CD4-positive, alpha-beta T cell treated with Interleukin-4 for 4 hours (primary cell): ENCODE results near the gene TMEM130.

Source experiments
- DNase-seq: peaks from one replicate; pipeline ENCODE4 v3.0.0-alpha.2; 2020

The TMEM130 gene

GRCh38 chr7:98840722-98841121 lies 29.1 kb downstream of the TMEM130 start:
- no peak for DNase-seq

GRCh38 chr7:98840096-98840495 lies 29.7 kb downstream of the TMEM130 start:
- no peak for DNase-seq

GRCh38 chr7:98837630-98837972 lies 32.2 kb downstream of the TMEM130 start:
- no peak for DNase-seq

DNA sequence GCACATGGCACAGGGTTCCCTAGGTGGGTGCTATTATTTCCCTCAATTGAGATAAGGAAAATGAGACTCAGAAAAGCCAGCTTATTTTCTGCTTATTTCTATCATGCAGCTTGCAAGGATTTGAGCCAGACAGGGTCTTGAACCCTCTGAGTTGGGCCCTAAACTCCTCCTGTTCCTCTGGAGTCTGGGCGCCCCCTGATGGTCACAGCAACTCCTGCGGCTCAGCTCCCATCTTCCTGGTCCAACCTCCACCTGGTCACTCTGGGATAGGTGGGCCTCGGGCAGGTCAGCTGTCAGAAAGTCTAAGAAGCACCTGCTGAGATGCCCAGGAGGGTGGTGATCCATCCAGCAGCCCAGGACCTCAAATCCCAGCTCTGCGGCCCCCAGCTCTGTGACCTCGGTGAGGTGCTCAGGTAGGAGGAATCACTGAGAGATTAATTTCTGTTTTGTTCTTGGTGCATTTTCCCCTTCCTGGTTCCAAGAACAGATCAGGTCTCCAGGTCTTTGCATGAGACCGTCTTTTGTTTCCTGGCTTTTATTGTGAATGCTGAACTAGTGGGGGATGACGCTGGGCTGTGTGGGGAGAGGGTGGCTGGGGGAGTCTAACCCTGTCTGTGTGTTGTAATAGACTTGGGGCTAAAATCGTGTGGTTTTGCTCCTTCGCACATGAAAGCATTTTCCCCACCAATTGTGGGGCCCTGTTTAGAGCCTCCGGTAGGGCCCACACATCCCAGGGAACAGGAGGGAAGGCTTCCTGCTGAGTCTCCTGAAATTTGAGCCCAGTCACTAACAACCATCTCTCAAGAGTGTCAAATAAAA lies 32.8 kb downstream of the TMEM130 start:
- DNase-seq: no peak

DNA sequence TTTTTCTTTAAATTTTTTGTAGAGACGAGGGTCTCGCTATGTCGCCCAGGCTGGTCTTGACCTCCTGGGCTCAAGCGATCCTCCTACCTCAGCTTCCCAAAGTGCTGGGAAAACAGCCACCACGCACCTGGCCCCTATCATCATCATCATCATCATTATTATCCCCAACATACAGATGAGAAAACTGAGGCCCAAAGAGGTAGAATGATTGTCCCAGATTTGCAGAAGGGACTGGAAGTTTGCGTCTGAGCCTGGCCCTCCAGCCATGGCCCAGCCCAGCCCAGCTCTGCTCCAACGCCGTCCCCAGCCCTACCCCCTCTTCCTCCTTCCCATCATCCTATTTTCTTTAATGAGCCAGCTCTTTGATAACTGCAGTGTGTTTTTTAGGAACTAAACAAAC lies 34.9 kb downstream of the TMEM130 start:
- no peak for DNase-seq

- no peak for DNase-seq
Measured at GRCh38 chr7:98833022-98833421, 36.8 kb downstream of the TMEM130 start.

- peak; percentile 17 for DNase-seq
Measured at GRCh38 chr7:98831641-98832221, 38.1 kb downstream of the TMEM130 start.

- DNase-seq: no peak
Measured at GRCh38 chr7:98830972-98831548, 38.8 kb downstream of the TMEM130 start.

- no peak for DNase-seq
Measured at GRCh38 chr7:98828368-98828767, 41.4 kb downstream of the TMEM130 start.

DNA sequence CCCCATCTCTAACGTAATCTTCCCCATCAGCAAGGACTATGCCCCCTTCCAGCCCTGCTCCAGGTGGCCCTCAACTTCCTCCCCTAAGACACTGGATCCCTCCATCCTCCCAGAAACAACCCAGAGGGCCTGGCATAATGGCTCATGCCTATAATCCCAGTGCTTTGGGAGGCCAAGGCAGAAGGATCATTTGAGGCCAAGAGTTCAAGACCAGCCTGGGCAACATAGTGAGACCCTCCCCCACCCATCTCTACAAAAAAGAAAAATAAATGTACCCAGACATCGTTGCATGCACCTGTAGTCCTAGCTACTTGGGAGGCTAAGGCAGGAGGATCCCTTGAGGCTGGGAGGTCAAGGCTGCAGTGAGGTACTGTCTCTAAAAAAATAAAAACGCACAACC lies 42.6 kb downstream of the TMEM130 start:
- DNase-seq: no peak

DNA sequence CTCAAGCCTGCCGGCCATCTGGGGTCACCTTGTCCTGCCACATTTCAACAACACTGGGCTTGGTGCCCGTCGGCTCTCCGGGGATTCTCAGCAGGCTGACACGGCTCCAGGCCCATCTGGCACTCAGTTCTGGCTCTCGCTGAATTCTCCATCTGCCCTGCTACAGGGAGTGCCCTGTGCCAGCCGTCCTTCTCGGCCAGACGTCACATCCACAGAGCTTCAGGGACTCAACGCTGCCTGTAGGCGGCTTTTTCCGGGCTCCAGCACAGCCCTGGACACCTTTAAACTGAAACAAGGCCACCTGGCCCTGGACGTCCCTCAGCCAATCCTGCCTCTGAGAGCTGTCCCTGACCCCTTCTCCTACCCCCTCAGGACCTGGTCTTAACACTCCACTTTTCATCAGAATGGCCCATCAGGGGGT lies 43.0 kb downstream of the TMEM130 start:
- DNase-seq: no peak

- no peak for DNase-seq
Measured at GRCh38 chr7:98826387-98826786, 43.4 kb downstream of the TMEM130 start.

GRCh38 chr7:98823226-98823625 lies 46.6 kb downstream of the TMEM130 start:
- no peak for DNase-seq

GRCh38 chr7:98821348-98821747 lies 48.5 kb downstream of the TMEM130 start:
- no peak for DNase-seq

DNA sequence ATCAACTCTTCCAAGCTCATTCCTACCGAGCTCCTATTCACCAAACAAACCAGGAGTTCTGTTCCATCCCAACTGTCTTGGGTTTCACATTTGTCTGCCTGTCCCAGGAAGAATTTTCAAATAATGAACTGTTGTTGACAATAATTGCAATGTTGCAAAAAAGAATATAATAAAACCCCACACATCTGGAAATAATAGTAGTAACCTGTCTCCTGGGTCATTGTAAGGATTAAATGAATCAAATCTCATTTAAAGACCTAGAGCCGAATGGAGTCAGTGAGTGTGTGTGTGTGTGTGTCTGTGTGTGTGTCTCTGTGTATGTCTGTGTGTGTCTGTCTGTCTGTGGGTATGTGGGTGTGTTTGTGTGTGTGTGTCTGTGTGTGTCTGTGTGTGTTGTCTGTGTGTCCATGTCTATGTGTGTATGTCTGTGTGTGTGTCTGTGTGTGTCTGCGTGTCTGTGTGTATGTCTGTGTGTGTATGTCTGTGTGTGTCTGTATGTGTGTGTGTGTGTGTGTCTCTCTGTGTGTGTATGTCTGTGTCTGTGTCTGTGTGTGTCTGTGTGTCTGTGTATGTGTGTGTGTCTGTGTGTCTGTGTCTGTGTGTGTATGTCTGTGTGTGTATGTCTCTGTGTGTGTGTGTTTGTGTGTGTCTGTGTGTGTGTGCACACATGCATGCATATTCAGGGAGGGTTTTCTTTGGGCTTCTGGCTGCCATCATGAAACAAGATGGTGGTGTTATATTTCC lies 52.7 kb downstream of the TMEM130 start:
- no peak for DNase-seq

- no peak for DNase-seq
Measured at GRCh38 chr7:98816241-98816640, 53.6 kb downstream of the TMEM130 start.

GRCh38 chr7:98815313-98815712 lies 54.5 kb downstream of the TMEM130 start:
- no peak for DNase-seq

DNA sequence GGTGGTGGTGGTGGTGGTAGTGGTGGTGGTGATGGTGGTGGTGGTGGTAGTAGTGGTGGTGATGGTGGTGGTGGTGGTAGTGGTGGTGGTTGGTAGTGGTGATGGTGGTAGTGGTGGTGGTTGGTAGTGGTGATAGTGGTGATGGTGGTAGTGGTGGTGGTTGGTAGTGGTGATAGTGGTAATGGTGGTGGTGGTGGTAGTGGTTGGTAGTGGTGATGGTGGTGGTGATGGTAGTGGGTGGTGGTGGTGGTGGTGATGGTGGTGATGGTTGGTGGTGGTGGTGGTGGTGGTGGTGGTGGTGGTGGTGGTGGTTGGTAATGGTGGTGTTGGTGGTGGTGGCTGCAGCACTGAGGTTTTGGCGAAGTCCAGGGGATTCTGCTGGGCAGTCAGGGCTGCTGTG lies 58.5 kb downstream of the TMEM130 start:
- DNase-seq: no peak

- DNase-seq: no peak
Measured at GRCh38 chr7:98810153-98810802, 59.5 kb downstream of the TMEM130 start.

GRCh38 chr7:98808751-98809460 lies 60.9 kb downstream of the TMEM130 start:
- no peak for DNase-seq

GRCh38 chr7:98807068-98808048 lies 62.5 kb downstream of the TMEM130 start:
- no peak for DNase-seq
